H1 (cell line): ENCODE measurements around the gene ATP11A. TPM values are rescaled to one million over a fixed set of nuclear protein-coding genes. Genes with fewer than 3 reads are reported as not detected.

Experiments used
- CTCF ChIA-PET: fragments of 300-600 bp; sonication (Branson Sonifier 250); formaldehyde crosslinking; loops from one replicate; lab custom pipeline; 2021; ENCODE audit not compliant: partially characterized antibody; lab: Charles Lee
- POLR2A ChIA-PET: fragments of 300-600 bp; sonication (Branson Sonifier 250); formaldehyde crosslinking; loops from one replicate; lab custom pipeline; 2021; ENCODE audit warnings: inconsistent platforms; ENCODE audit not compliant: partially characterized antibody; lab: Charles Lee
- DNase-seq, 2 experiments: peaks; one replicate each; pipeline versions ENCODE4 v3.0.0 to v3.0.0-alpha.2; 2010 to 2022; ENCODE audit warnings: low spot score in 2 of 2, low read depth in 1 of 2, mixed read lengths in 1 of 2
- FAIRE-seq: peaks from 2 replicates; lab custom pipeline; 2011; peaks lifted over from hg19 to GRCh38; lab: Jason Lieb, UNC
- H2AFZ ChIP-seq: 2 replicates; pipeline ENCODE4 v1.8.1; 2012; ENCODE audit warnings: low read length, inconsistent platforms
- H2AK5ac ChIP-seq: 2 replicates; pipeline ENCODE4 v1.6.1; 2013; ENCODE audit warnings: low read depth, low read length
- H2BK120ac ChIP-seq: replicated peaks from 2 replicates; pipeline ENCODE3; 2013; ENCODE audit warnings: low read depth, low read length, inconsistent platforms
- H2BK12ac ChIP-seq: 2 replicates; pipeline ENCODE4 v1.6.1; 2013; ENCODE audit warnings: low read depth, low read length
- H2BK15ac ChIP-seq: 2 replicates; pipeline ENCODE4 v1.6.1; 2013; ENCODE audit warnings: low read length
- H2BK20ac ChIP-seq: 2 replicates; pipeline ENCODE4 v1.6.1; 2013; ENCODE audit warnings: low read length
- H2BK5ac ChIP-seq: 2 replicates; pipeline ENCODE4 v1.6.1; 2013; ENCODE audit warnings: low read depth, low read length
- H3K14ac ChIP-seq: 2 replicates; pipeline ENCODE4 v1.6.1; 2013; ENCODE audit warnings: inconsistent platforms; ENCODE audit not compliant: insufficient read length
- H3K18ac ChIP-seq: 2 replicates; pipeline ENCODE4 v1.6.1; 2013; ENCODE audit warnings: low read length; ENCODE audit errors: extremely low read depth
- H3K23ac ChIP-seq: 2 replicates; pipeline ENCODE4 v1.6.1; 2013; ENCODE audit warnings: inconsistent platforms; ENCODE audit not compliant: insufficient read length
- H3K23me2 ChIP-seq: 2 replicates; pipeline ENCODE4 v1.6.1; 2013; ENCODE audit warnings: low read depth, low read length
- H3K27ac ChIP-seq: 2 replicates; pipeline ENCODE4 v1.6.1; 2011; ENCODE audit warnings: low read depth, low read length, inconsistent platforms
- H3K27me3 ChIP-seq, 4 experiments: replicated peaks in 1 of 4; 1 replicate in 1 of 4; 2 replicates in 3 of 4; pipeline versions ENCODE4 v1.6.1 to v1.8.1; 2011 to 2013; ENCODE audit warnings: low read length in 3 of 4, mild to moderate bottlenecking in 3 of 4, inconsistent platforms in 2 of 4, mixed read lengths in 2 of 4, moderate library complexity in 1 of 4; ENCODE audit not compliant: control insufficient read depth in 3 of 4, insufficient read depth in 3 of 4; ENCODE audit errors: extremely low read depth in 1 of 4
- H3K36me3 ChIP-seq, 4 experiments: 2 replicates each; pipeline versions ENCODE4 v1.6.1 to v1.8.1; 2011 to 2013; ENCODE audit warnings: mild to moderate bottlenecking in 4 of 4, low read length in 3 of 4, moderate library complexity in 2 of 4, control low read depth in 1 of 4, inconsistent platforms in 1 of 4; ENCODE audit not compliant: insufficient read depth in 4 of 4, control insufficient read depth in 2 of 4
- H3K4ac ChIP-seq: replicated peaks from 2 replicates; pipeline ENCODE3; 2013; ENCODE audit warnings: low read length, low read depth, mixed read lengths, inconsistent platforms; ENCODE audit not compliant: insufficient read length
- H3K4me1 ChIP-seq, 4 experiments: replicated peaks in 1 of 4; 1 replicate in 1 of 4; 2 replicates in 3 of 4; pipeline versions ENCODE4 v1.6.1 to v1.8.1; 2011 to 2013; ENCODE audit warnings: low read length in 3 of 4, inconsistent platforms in 2 of 4, mixed read lengths in 1 of 4; ENCODE audit not compliant: insufficient read depth in 4 of 4, control insufficient read depth in 3 of 4
- H3K4me2 ChIP-seq, 2 experiments: 2 replicates each; pipeline versions ENCODE4 v1.6.1 to v1.8.1; 2011 to 2013; ENCODE audit warnings: low read depth in 2 of 2, low read length in 2 of 2, control low read depth in 1 of 2, inconsistent platforms in 1 of 2, mild to moderate bottlenecking in 1 of 2; ENCODE audit not compliant: insufficient read depth in 1 of 2
- H3K4me3 ChIP-seq, 4 experiments: fragments of 200-600, 300-600 bp in 1 of 4; sonication (generic), shearing (Covaris generic), sonication (Bioruptor Twin) in 1 of 4; 2 replicates each; pipeline versions ENCODE4 v1.5.1 to v1.8.1; 2011 to 2016; ENCODE audit warnings: low read length in 4 of 4, low read depth in 3 of 4, control low read depth in 2 of 4, inconsistent platforms in 2 of 4, mild to moderate bottlenecking in 2 of 4, mixed read lengths in 1 of 4, moderate library complexity in 1 of 4; ENCODE audit not compliant: insufficient read depth in 2 of 4; ENCODE audit errors: extremely low read depth in 1 of 4
- H3K56ac ChIP-seq: replicated peaks from 2 replicates; pipeline ENCODE3; 2013; ENCODE audit warnings: low read depth, mild to moderate bottlenecking, mixed read lengths, low read length, inconsistent platforms; ENCODE audit not compliant: insufficient read length
- H3K79me1 ChIP-seq: 2 replicates; pipeline ENCODE4 v1.6.1; 2013; ENCODE audit warnings: low read depth, low read length, control low read depth
- H3K79me2 ChIP-seq, 2 experiments: 2 replicates each; pipeline versions ENCODE4 v1.6.1 to v1.8.1; 2012 to 2013; ENCODE audit warnings: low read length in 2 of 2, mild to moderate bottlenecking in 2 of 2, inconsistent platforms in 1 of 2; ENCODE audit not compliant: insufficient read depth in 2 of 2, control insufficient read depth in 1 of 2
- H3K9ac ChIP-seq, 4 experiments: replicated peaks in 1 of 4; 1 replicate in 1 of 4; 2 replicates in 3 of 4; pipeline versions ENCODE4 v1.6.1 to v1.8.1; 2011 to 2013; ENCODE audit warnings: low read depth in 3 of 4, low read length in 3 of 4, control low read depth in 2 of 4, mild to moderate bottlenecking in 2 of 4, moderate library complexity in 2 of 4, inconsistent platforms in 1 of 4; ENCODE audit errors: extremely low read depth in 1 of 4
- H3K9me3 ChIP-seq, 2 experiments: 2 replicates each; pipeline versions ENCODE4 v1.6.1 to v1.8.1; 2012 to 2013; ENCODE audit warnings: mild to moderate bottlenecking in 2 of 2, moderate library complexity in 2 of 2, control low read depth in 1 of 2, inconsistent platforms in 1 of 2, low read depth in 1 of 2, low read length in 1 of 2, mixed read lengths in 1 of 2; ENCODE audit not compliant: insufficient read depth in 2 of 2
- H4K20me1 ChIP-seq, 2 experiments: replicated peaks in 1 of 2; 2 replicates each; pipeline versions ENCODE3 to v1.8.1; 2011 to 2013; ENCODE audit warnings: inconsistent platforms in 2 of 2, low read length in 2 of 2, mild to moderate bottlenecking in 1 of 2; ENCODE audit not compliant: insufficient read depth in 2 of 2, control insufficient read depth in 1 of 2
- H4K5ac ChIP-seq: 2 replicates; pipeline ENCODE4 v1.6.1; 2013; ENCODE audit warnings: low read length, low read depth, mixed read lengths, inconsistent platforms; ENCODE audit not compliant: insufficient read length
- H4K8ac ChIP-seq: 2 replicates; pipeline ENCODE4 v1.8.0; 2013; ENCODE audit warnings: mild to moderate bottlenecking, moderate library complexity, low read length, inconsistent platforms; ENCODE audit not compliant: insufficient read depth; ENCODE audit errors: extremely low read depth
- H4K91ac ChIP-seq: replicated peaks from 2 replicates; pipeline ENCODE3; 2013; ENCODE audit warnings: low read length, mixed read lengths, inconsistent platforms; ENCODE audit not compliant: insufficient read length
- CTBP2 ChIP-seq: IDR thresholded peaks from 2 replicates; pipeline ENCODE4 v1.7.0; 2011; ENCODE audit warnings: borderline replicate concordance, mild to moderate bottlenecking, moderate library complexity, mixed read lengths, low read length; ENCODE audit not compliant: insufficient read depth, insufficient read length
- EZH2 ChIP-seq: fragments of 200-600 bp; sonication (generic); IDR thresholded peaks from 2 replicates; pipeline ENCODE4 v1.7.1; 2012; ENCODE audit warnings: low read depth, mild to moderate bottlenecking, moderate library complexity, low read length, inconsistent platforms; ENCODE audit not compliant: severe bottlenecking
- RNF2 ChIP-seq: fragments of 200-900, 300-1000 bp; sonication (generic); IDR thresholded peaks from 2 replicates; pipeline ENCODE4 v1.7.1; 2016; ENCODE audit warnings: borderline replicate concordance, low read depth, mild to moderate bottlenecking, antibody characterized with exemption, low read length; ENCODE audit not compliant: poor library complexity, severe bottlenecking; ENCODE audit errors: missing control alignments
- TCF12 ChIP-seq: IDR thresholded peaks from 2 replicates; pipeline ENCODE4 v1.6.1; 2011; ENCODE audit warnings: low read depth, mild to moderate bottlenecking, low read length
- YY1 ChIP-seq: IDR thresholded peaks from 2 replicates; pipeline ENCODE4 v1.6.1; 2011; ENCODE audit warnings: low read depth, mild to moderate bottlenecking, low read length
- WGBS, 2 experiments: shearing (Covaris generic) in 1 of 2; methylation state at CpG; one replicate each; pipeline versions ENCODE4 v1.1.6 to v1.1.7; 2013 to 2015; ENCODE audit warnings: low lambda C conversion rate in 2 of 2, mixed read lengths in 2 of 2, inconsistent platforms in 1 of 2, low coverage in 1 of 2, missing lambda C conversion rate in 1 of 2; ENCODE audit not compliant: insufficient replicate concordance in 2 of 2, insufficient coverage in 1 of 2, insufficient read length in 1 of 2; ENCODE audit errors: extremely low coverage in 1 of 2, missing lambda C conversion rate in 1 of 2; 5-methylcytosine and 5-hydroxymethylcytosine counted together
- polyA plus RNA-seq, 7 experiments: library from polyadenylated mRNA; depleted of rRNA in 3 of 7; stranded (reverse) in 5 of 7; unstranded in 2 of 7; fragments of >200 nt in 5 of 7; fragments of 200-250 nt in 2 of 7; gene quantifications; 1 replicate in 5 of 7; 2 replicates in 1 of 7; 4 replicates in 1 of 7; pipeline versions ENCODE4 v1.2.1 to v1.2.3, GENCODE V29; 2011 to 2013; ENCODE audit warnings: missing spikeins in 2 of 7, mixed read lengths in 2 of 7
- total RNA-seq: library from RNA; stranded (reverse); fragmentation: NEBNext Ultra II Directional; extraction: Animal tissue kit (Norgen Biotek cat#: 25700); gene quantifications from 2 replicates; pipeline ENCODE4 v1.2.1, GENCODE V29; 2021

Gene ATP11A
- total and polyA plus RNA-seq, 2 of the 8 experiments (the other 6 are each of a cell fraction or from before 2014, with no cell fraction given) = 28.8 to 72.9 TPM

DNA sequence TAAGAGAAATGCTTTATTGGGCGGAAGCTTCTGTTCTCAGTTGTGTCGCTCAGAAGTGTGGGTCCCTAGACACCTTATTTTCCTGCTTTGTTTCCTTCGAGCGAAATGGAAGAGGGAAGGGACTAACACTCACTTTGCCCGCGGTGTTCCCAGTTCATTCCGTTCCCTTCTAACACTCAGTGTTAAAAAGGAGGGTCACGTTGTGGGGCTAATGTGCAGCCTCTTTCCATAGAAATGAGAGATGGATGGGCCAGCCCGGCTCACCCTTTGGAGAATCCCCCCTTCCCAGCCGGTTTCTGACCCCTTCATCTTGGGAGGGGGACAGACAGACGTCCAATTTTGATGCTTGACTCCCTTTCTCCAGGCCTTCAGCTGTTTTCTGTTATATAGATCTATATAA is 2.3 kb downstream of the ATP11A start:
- Histone ChIP-seq H2BK20ac (no peak overlapping the region), H3K14ac (no peak overlapping the region), H3K36me3 (no peaks in the 10 kb centered on the region; a peak in 1 of 8 replicates), H2BK15ac (0 out of 2 replicates have a peak overlapping the region, but pooled peaks have one; percentile 26), H3K9me3 (no peaks in the 10 kb centered on the region), H2BK12ac (no peak overlapping the region), H3K4ac (no peak overlapping the region), H3K23ac (no peak overlapping the region), H2AK5ac (0 out of 2 replicates have a peak overlapping the region, but pooled peaks have one; percentile 28), H3K27me3 (peaks cover 0 to 2% (median 0%) of the 10 kb centered on the region in 4 experiments; a peak in 3 of 7 replicates), H3K56ac (no peak overlapping the region), H3K27ac (no peak overlapping the region), H3K23me2 (peaks cover 5% of the 10 kb centered on the region; the same call in 1 of the 2 replicates), H4K20me1 (peaks cover 4 to 8% of the 10 kb centered on the region in 2 experiments), H3K9ac (peak overlapping the region in 3 of 4 experiments; percentile 12 to 32 (median 29); a peak in 3 of 7 replicates), H3K4me1 (peaks cover 3 to 31% (median 18%) of the 10 kb centered on the region in 4 experiments), H4K8ac (no peak overlapping the region), H3K79me1 (peaks cover 16% of the 10 kb centered on the region), H3K18ac (no peak overlapping the region), H3K4me3 (peak overlapping the region; percentile 48 to 79 (median 72); a peak in 7 of 8 replicates), H2BK120ac (no peak overlapping the region), H3K79me2 (peaks cover 6 to 63% of the 10 kb centered on the region in 2 experiments; a peak in 3 of 4 replicates), H3K4me2 (peak overlapping the region; percentile 64 to 87), H4K5ac (no peak overlapping the region), H4K91ac (no peak overlapping the region), H2BK5ac (no peak overlapping the region), H2AFZ (no peak overlapping the region)
- TF ChIP-seq CTBP2 (no peak), EZH2 (no peak), TCF12 (no peak), YY1 (no peak), RNF2 (no peak)
- ChIA-PET POLR2A (interaction anchor here (0.8 to 1.9 kb wide), 3 partner anchors 15 to 70 kb away, joined by 3 to 5 read pairs (median 4); no protein-coding TSS in a partner anchor), CTCF (interaction anchor here (1.5 kb wide), 1 partner anchor 41 kb away, joined by 3 read pairs; no protein-coding TSS in a partner anchor)
- FAIRE-seq = no peak
- 68% methylated on average over 11 of the region's 11 CpGs; no CpG with 5 or more reads in 1 of the 2 experiments for WGBS, 2 experiments
- no peak for DNase-seq
